Lower leg skin (tissue), 4 donors: Measurements from ENCODE around the gene PEX16. TPM values are rescaled to one million over a fixed set of nuclear protein-coding genes. Genes with fewer than 3 reads are reported as not detected.

Experiments
- DNase-seq, 2 donors: peaks; one replicate each; pipeline ENCODE4 v3.0.0-alpha.2; 2019; ENCODE audit warnings: low spot score in 2 of 2
- H3K4me3 ChIP-seq: fragments of 200-600 bp; sonication (generic); 2 replicates; pipeline ENCODE4 v1.5.1; 2017; ENCODE audit warnings: mild to moderate bottlenecking, low read depth; ENCODE audit not compliant: poor library complexity, severe bottlenecking
- POLR2A ChIP-seq, 2 donors: fragments of 450-650 bp; IDR thresholded peaks; one replicate each; pipeline ENCODE4 v1.6.1; 2016 to 2017; ENCODE audit warnings: antibody characterized with exemption in 2 of 2, mild to moderate bottlenecking in 1 of 2, moderate library complexity in 1 of 2
- WGBS, 2 donors: methylation state at CpG; one replicate each; pipeline ENCODE4 v1.1.5; 2018; 5-methylcytosine and 5-hydroxymethylcytosine counted together
- intact Hi-C: fragments of 100-400 bp; cut with DNase I; formaldehyde crosslinking; loops from one replicate; pipeline ENCODE4 v1.15.0; 2023; ENCODE audit warnings: low total_unique reads
- total RNA-seq, 4 donors: library from RNA; depleted of rRNA; stranded (reverse); fragments of >200 nt; gene quantifications; one replicate each; pipeline ENCODE4 v1.1.0, GENCODE V29; 2016
- TF ChIP-seq, protein P1 (sequence below), 3 donors: fragments of 450-650 bp; IDR thresholded peaks; one replicate each; pipeline ENCODE4 v1.5.1; 2016; ENCODE audit warnings: antibody characterized with exemption in 3 of 3, mild to moderate bottlenecking in 3 of 3, moderate library complexity in 2 of 3

Gene PEX16
- total RNA-seq, 4 donors from 2014 or later: 36.7 to 52.8 (median 41.2) TPM

DNA sequence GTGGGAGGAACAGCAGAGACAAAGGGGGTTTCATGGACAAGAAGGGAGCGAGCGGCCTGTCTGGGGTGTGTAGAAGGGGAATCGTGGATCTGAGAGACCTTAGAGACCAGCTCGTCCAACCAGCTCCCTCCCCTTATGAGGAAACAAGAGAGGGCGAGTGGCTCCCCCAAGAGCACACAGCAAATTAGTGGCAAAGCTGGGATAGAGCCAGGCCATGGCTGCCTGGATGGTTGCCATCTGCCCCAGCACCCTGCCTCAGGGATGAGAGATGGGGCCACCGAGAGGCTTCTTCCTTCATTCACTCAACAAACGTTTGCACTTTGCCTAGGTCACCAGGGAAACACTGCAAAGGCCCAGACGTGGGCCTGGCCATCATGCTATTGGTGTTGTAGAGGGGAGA lies 28.1 kb downstream of the PEX16 start:
- TF ChIP-seq POLR2A (IDR thresholded peaks at IDR 0.05): no peak
- TF ChIP-seq, protein P1, sequence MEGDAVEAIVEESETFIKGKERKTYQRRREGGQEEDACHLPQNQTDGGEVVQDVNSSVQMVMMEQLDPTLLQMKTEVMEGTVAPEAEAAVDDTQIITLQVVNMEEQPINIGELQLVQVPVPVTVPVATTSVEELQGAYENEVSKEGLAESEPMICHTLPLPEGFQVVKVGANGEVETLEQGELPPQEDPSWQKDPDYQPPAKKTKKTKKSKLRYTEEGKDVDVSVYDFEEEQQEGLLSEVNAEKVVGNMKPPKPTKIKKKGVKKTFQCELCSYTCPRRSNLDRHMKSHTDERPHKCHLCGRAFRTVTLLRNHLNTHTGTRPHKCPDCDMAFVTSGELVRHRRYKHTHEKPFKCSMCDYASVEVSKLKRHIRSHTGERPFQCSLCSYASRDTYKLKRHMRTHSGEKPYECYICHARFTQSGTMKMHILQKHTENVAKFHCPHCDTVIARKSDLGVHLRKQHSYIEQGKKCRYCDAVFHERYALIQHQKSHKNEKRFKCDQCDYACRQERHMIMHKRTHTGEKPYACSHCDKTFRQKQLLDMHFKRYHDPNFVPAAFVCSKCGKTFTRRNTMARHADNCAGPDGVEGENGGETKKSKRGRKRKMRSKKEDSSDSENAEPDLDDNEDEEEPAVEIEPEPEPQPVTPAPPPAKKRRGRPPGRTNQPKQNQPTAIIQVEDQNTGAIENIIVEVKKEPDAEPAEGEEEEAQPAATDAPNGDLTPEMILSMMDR (IDR thresholded peaks at IDR 0.05): no peak
- 81 to 84% methylated on average over 8 of the region's 8 CpGs for WGBS, 2 donors
- intact Hi-C loops: no loop called here

GRCh38 chr11:45887587-45887986 lies 30.1 kb downstream of the PEX16 start:
- 84 to 88% methylated on average over 10 of the region's 10 CpGs for WGBS, 2 donors
- intact Hi-C loops: no loop called here

More for the DNA sequence above, 28.1 kb downstream of the PEX16 start:
- no peak for DNase-seq
- H3K4me3 ChIP-seq: no peak overlapping the region

GRCh38 chr11:45886816-45887520 lies 30.7 kb downstream of the PEX16 start:
- TF ChIP-seq, protein P1 (IDR thresholded peaks at IDR 0.05): no peak
- no peak for TF ChIP-seq POLR2A (IDR thresholded peaks at IDR 0.05)
- intact Hi-C loops: no loop called here
- no peak for DNase-seq
- no peak overlapping the region for H3K4me3 ChIP-seq
- 88 to 95% methylated on average over 4 of the region's 4 CpGs for WGBS, 2 donors

More at GRCh38 chr11:45887587-45887986, 30.1 kb downstream of the PEX16 start:
- no peak for DNase-seq
- TF ChIP-seq, protein P1 (IDR thresholded peaks at IDR 0.05): no peak
- no peak for TF ChIP-seq POLR2A (IDR thresholded peaks at IDR 0.05)
- H3K4me3 ChIP-seq: no peak overlapping the region

GRCh38 chr11:45885921-45886721 lies 31.6 kb downstream of the PEX16 start:
- H3K4me3 ChIP-seq: no peak overlapping the region
- no peak for DNase-seq
- 28 to 53% methylated on average over 9 to 16 of the region's 43 CpGs for WGBS, 2 donors
- TF ChIP-seq, protein P1 (IDR thresholded peaks at IDR 0.05): no peak
- TF ChIP-seq POLR2A (IDR thresholded peaks at IDR 0.05): no peak
- intact Hi-C loops: no loop called here

GRCh38 chr11:45885274-45885920 lies 32.3 kb downstream of the PEX16 start, which contains the start of gene MAPK8IP1:
TSS of gene MAPK8IP1 (plus strand) at chr11:45885651. CDS start at chr11:45885821, 170 bp downstream.
- H3K4me3 ChIP-seq: no peak within 1 kb of the TSS
- TF ChIP-seq, protein P1 (IDR thresholded peaks at IDR 0.05): no peak
- TF ChIP-seq POLR2A (IDR thresholded peaks at IDR 0.05): no peak
- intact Hi-C loops: no loop called here
- DNase-seq: no peak
- 4 to 5% methylated on average over 21 to 30 of the region's 73 CpGs for whole genome bisulfite sequencing, 2 donors
